HG03520 (cell line): Measurements from ENCODE around the gene OXGR1.

Experiments used
- ATAC-seq: cut with Tn5 transposase; IDR thresholded peaks from one replicate; pipeline ENCODE4 v1.9.1; 2021; ENCODE audit warnings: mild to moderate bottlenecking, moderate library complexity; ENCODE audit not compliant: unreplicated experiment

Gene OXGR1

GRCh38 chr13:96966415-96967102 is 27.7 kb downstream of the OXGR1 start:
- no peak for ATAC-seq

GRCh38 chr13:96963786-96964475 is 30.3 kb downstream of the OXGR1 start:
- ATAC-seq: no peak

- ATAC-seq: no peak
Measured at GRCh38 chr13:96960379-96960778, 33.9 kb downstream of the OXGR1 start.

GRCh38 chr13:96958286-96958891 is 35.9 kb downstream of the OXGR1 start:
- no peak for ATAC-seq

GRCh38 chr13:96952595-96952994 is 41.7 kb downstream of the OXGR1 start:
- no peak for ATAC-seq

- ATAC-seq: no peak
Measured at GRCh38 chr13:96948127-96948526, 46.1 kb downstream of the OXGR1 start.

- ATAC-seq: no peak
Measured at GRCh38 chr13:96947343-96947910, 46.8 kb downstream of the OXGR1 start.

GRCh38 chr13:96946709-96947311 is 47.5 kb downstream of the OXGR1 start:
- ATAC-seq: no peak

- no peak for ATAC-seq
Measured at GRCh38 chr13:96940961-96941360, 53.3 kb downstream of the OXGR1 start.

- ATAC-seq: no peak
Measured at GRCh38 chr13:96935901-96936300, 58.4 kb downstream of the OXGR1 start.
